GM20431 (cell line): ENCODE data around the gene PXK.

ENCODE experiments used
- in situ Hi-C: fragments of 300-500 bp; cut with MseI, MboI; formaldehyde crosslinking; loops from one replicate; pipeline ENCODE4 v1.15.0; 2020; ENCODE audit warnings: low sequenced_read_pairs; ENCODE audit not compliant: unreplicated experiment

Gene PXK

DNA sequence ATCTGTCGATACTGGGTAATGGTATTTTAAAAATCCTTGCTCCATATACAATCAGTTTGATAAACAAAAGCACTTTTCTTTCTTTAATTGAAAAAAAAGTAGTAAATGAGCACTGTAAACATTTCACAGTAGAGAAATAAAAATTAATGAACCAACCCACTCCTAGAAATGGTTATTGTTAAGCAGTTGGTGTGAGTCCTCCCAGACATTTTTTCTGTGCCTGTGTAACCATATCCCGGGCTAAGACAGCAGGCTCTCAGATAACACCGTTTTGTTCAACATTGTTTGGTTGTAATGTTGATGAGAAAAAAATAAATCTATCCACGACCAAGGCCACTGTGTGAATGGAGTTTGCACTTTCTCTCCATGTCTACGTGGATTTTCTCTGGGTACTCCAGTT lies 42.6 kb downstream of the PXK start:
- in situ Hi-C loops, result no loop called here

DNA sequence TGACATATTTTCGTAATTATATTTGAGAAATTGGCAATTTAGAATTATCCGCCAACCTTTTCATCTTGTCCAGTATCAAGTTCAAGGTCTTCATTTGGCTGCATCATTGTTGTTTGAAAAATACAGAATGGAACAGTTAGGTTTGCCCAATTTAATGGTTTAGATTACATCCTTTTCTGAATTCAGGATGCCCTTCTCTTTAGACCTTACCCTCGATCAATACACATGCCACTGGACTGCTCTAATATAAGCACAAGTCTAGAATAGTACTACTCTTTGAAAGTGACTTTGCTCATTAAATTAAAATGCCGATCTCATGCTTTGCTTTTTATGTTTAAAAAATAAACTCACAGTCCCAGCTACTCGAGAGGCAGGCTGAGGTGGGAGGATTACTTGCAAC lies 44.5 kb downstream of the PXK start:
- in situ Hi-C loops, result no loop called here

DNA sequence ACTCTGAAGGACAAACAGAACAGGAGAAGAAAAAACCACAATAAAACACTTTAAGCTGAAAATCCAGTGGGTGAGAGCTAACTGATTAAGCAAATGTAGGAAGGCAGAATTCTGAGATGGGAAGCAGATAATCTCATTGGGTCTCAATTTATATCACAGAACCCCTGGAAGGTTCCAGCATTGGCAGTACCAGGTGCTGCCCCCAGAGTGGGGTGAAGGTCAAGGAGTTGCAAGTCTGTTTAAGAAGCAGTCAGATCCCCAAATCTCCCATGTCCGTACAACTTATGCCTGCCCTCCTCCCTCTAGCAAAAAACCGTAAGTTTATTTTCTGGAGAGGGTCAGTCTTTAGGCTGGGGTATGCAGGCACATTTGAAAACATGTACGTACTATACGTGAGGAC lies 45.1 kb downstream of the PXK start:
- in situ Hi-C loops, result no loop called here

- in situ Hi-C loops, result no loop called here
Measured at GRCh38 chr3:58379351-58380073, 46.8 kb downstream of the PXK start.

DNA sequence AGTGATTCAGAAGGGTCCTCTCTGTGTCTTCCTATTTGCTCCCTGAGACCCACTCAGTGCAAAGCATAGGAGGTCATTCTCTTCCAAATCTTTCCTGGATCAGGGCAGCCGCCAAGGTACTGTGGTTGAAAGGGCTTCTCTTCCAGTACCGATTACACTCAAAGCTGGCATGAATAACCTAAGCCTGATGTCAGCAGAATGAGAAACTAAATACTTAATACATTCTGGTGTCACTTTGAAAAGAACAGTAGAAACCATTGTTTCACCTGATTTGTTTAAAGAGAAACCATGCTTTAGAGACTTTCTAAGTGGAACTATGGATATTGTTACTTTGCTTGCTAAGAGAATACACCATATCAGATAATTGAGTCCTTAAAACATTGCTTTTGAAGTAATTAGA lies 50.8 kb downstream of the PXK start:
- in situ Hi-C loops, result no loop called here

GRCh38 chr3:58383904-58384303 lies 51.2 kb downstream of the PXK start:
- in situ Hi-C loops, result no loop called here

DNA sequence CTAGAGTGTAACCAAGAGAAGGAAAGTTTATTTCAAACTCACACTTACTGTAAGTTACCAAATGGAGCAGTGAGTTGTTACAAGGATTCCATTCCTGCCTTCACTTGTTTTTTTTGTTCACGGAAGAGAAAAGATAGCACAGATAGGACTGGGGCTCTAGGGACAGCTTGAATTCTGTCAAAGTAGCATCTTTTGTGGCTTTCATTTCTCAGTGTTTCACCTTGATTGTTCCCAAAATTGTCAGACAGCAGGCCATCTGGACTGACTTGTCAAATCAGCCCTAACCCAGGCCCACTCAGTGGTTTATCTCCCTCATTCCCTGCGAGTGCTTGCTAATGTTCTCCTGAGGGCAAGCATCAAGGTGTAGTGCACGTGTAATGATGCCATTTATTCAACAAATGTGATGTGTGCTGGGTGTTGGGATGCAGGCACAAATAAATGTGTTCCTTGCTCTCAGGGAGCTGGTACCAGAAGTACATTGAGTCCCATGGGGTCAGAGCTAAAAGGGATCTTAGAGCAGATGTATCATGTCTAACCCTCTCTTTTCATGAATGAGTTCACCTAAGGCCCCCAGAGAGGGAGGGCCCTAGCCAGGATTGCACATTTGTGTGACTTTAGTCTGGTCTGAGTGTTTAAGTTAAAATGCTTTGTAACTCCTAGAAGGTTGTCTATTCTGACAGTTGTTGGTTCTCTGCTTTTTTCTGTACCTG lies 51.8 kb downstream of the PXK start:
- in situ Hi-C loops, result no loop called here

DNA sequence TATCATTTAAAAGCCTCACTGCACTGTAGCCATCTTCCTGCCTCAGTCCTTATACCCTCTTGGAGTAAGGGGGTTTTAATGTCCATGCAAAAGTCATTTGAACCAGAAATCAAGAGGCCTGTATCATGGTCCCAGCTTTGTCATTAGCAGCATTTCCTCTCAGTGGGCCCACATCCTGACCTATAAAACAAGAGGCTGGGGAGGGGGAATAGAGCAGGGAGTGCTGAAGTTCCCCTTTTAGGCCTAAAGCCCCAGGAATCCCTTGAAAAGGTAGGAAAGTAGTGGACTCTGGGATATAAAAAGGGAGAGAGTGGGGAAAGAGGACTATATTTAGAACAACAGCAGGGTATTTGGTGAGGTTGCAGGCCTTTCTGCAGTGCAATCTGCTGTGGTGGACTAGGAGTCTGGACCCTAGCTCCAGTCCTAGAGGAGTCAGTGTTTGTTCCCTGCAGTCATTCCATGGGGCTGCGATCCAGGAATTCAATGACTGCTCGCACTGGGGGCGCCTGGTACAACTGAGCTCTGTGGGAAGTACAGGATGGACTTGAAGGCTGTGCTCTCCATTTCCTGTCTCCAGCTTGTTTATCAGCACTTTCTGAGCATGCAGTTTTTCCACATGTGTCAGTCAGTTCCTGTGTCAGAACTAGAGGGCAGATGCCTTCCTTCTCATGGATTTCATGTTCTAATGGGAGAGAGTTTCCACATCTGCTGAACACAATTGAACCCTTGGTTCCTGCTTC lies 54.1 kb downstream of the PXK start:
- in situ Hi-C loops, result no loop called here

DNA sequence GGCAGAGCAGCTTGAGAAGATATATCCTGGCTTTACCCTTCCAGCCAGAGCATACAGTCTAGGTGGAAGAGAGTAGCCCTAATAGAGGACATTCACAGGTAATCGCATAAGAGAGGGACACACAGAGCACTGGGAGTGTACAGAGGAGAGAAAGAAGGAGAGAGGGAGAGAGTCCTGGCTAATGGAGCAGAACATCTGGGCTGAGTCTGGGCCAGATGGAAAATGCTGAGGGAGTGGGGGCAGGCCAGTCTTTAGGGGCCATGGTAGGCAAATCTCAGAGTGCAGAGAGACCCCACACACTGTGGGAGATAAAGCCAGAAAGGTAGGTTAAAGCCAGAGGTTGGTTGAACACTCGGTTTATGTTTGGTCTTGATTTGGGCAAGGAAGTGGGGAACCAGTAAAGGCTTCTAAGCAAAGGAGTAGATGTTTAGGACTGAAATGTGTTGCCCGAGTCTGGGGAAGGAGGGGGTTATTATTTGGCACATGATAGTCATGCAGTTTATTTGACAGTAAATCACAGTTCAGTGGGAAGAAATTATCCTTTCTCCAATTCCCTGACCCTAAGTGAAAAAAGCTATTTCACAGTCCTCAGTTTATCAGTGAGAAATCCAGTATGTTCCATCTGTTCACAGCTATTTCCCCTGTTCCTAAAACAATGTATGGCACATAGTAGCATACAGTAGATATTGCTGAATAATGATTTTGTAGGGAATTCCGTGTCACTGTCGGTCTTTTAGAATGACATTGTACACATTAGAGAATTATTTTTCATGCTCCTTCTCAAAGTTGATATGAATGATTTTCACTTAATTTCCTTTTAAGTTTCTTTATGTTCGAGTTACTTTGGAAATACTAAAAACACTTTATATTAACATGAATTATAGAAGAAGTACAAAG lies 55.2 kb downstream of the PXK start:
- in situ Hi-C loops, result no loop called here

- in situ Hi-C loops, result no loop called here
Measured at GRCh38 chr3:58388550-58389091, 55.9 kb downstream of the PXK start.

- in situ Hi-C loops, result no loop called here
Measured at GRCh38 chr3:58391156-58391865, 58.6 kb downstream of the PXK start.

- in situ Hi-C loops, result no loop called here
Measured at GRCh38 chr3:58392181-58392580, 59.5 kb downstream of the PXK start.

GRCh38 chr3:58394339-58394738 lies 61.6 kb downstream of the PXK start:
- in situ Hi-C loops, result no loop called here

GRCh38 chr3:58398669-58399333 lies 66.1 kb downstream of the PXK start:
- in situ Hi-C loops, result no loop called here

- in situ Hi-C loops, result no loop called here
Measured at GRCh38 chr3:58403513-58404109, 70.9 kb downstream of the PXK start.

GRCh38 chr3:58404396-58404795 lies 71.7 kb downstream of the PXK start:
- in situ Hi-C loops, result no loop called here

- in situ Hi-C loops, result no loop called here
Measured at GRCh38 chr3:58408906-58409305, 76.2 kb downstream of the PXK start.

- in situ Hi-C loops, result loop anchor here (10.0 kb wide), 1 partner anchor 75 kb away; the partner anchor contains the start of gene PXK
Measured at GRCh38 chr3:58409663-58410062, 77.0 kb downstream of the PXK start.
